Measurements from ENCODE around the gene MFGE8. TPM values are rescaled to one million over a fixed set of nuclear protein-coding genes. Genes with fewer than 3 reads are reported as not detected.
A peak's percentile ranks its signal among the peaks of the same experiment; 100 is the strongest.

MFGE8 gene
- polyA plus RNA-seq, 1 of the 3 experiments (the other 2 are of a cell fraction): 247 TPM

GRCh38 chr15:88894819-88895767 is 18.1 kb downstream of the MFGE8 start, which contains the start of gene HAPLN3:
Gene HAPLN3, minus strand, starts transcription at chr15:88895544. Its CDS starts 8,246 bp downstream, at chr15:88887298.
- no peak for TF ChIP-seq TAF1 (IDR thresholded peaks at IDR 0.05; ENCODE audit: borderline replicate concordance, low read depth, low read length)
- no peak for TF ChIP-seq ZBTB33 (IDR thresholded peaks at IDR 0.05; ENCODE audit: borderline replicate concordance, low read depth)
- TF ChIP-seq MXI1 (IDR thresholded peaks at IDR 0.05; ENCODE audit: low read depth, low read length): no peak
- TF ChIP-seq IRF3 (IDR thresholded peaks at IDR 0.05; ENCODE audit: low read depth, low read length): no peak
- TF ChIP-seq FOXM1 (IDR thresholded peaks at IDR 0.05; ENCODE audit: low read depth): no peak
- no peak for TF ChIP-seq SIN3A (IDR thresholded peaks at IDR 0.05; ENCODE audit: borderline replicate concordance, low read depth, low read length)
- no peak for TF ChIP-seq GABPA (IDR thresholded peaks at IDR 0.05; ENCODE audit: low read depth)
- no peak for TF ChIP-seq RXRA (IDR thresholded peaks at IDR 0.05; ENCODE audit: borderline replicate concordance, low read depth)
- TF ChIP-seq PBX3 (IDR thresholded peaks at IDR 0.05): no peak
- no peak for TF ChIP-seq EP300 (IDR thresholded peaks at IDR 0.05; ENCODE audit: borderline replicate concordance in 1 of 2, low read depth in 1 of 2, low read length in 1 of 2)
- TF ChIP-seq TEAD4 (IDR thresholded peaks at IDR 0.05; ENCODE audit: borderline replicate concordance, insufficient read depth): no peak
- TF ChIP-seq MAX (IDR thresholded peaks at IDR 0.05; ENCODE audit: low read depth): no peak
- no peak for TF ChIP-seq MEF2A (IDR thresholded peaks at IDR 0.05; ENCODE audit: borderline replicate concordance, low read depth)
- Histone ChIP-seq H3K27me3 (ENCODE audit: insufficient read depth) (no peaks in the 10 kb centered on the region), H3K4me3 (ENCODE audit: low read depth in 2 of 2, low read length in 1 of 2) (peak within 1 kb of the TSS; percentile 49 to 60), H4K20me1 (ENCODE audit: insufficient read depth) (no peaks in the 10 kb centered on the region), H3K4me1 (ENCODE audit: control insufficient read depth in 1 of 2, insufficient read depth in 2 of 2, low read depth in 1 of 2, low read length in 1 of 2) (peaks cover 5 to 23% of the 10 kb centered on the region in 2 experiments; a peak in 2 of 4 replicates), H3K9ac (peak within 1 kb of the TSS; percentile 31; the same call in 1 of the 2 replicates), H3K79me2 (ENCODE audit: insufficient read depth) (no peaks in the 10 kb centered on the region), H3K9me3 (no peaks in the 10 kb centered on the region), H3F3A (replicated peaks; ENCODE audit: insufficient read depth) (peaks cover 3% of the 10 kb centered on the region), H3K27ac (ENCODE audit: low read depth in 2 of 2, low read length in 1 of 2) (no peak within 1 kb of the TSS), H3K9me2 (no peaks in the 10 kb centered on the region), H2AFZ (ENCODE audit: low read depth) (peak within 1 kb of the TSS; percentile 91), H3K4me2 (peak within 1 kb of the TSS; percentile 80), H3K36me3 (replicated peaks in 1 of 2; ENCODE audit: control insufficient read depth in 1 of 2, insufficient read depth in 2 of 2, low read length in 1 of 2) (no peaks in the 10 kb centered on the region)
- POLR2A ChIA-PET: no interaction called here
- 23% methylated on average over 12 of the region's 70 CpGs for WGBS (ENCODE audit: low lambda C conversion rate)
- CTCF ChIA-PET: interaction anchor here (0.6 to 5.7 kb wide), 8 partner anchors 8 to 238 kb away, joined by 3 to 29 read pairs (median 4); no protein-coding TSS in a partner anchor
- peak; percentile 73 for DNase-seq

Measured in SK-N-SH (cell line).